DND-41 (cell line): ENCODE data around the gene IGFBP5.

ENCODE experiments used
- CTCF ChIP-seq: IDR thresholded peaks from 2 replicates; pipeline ENCODE4 v1.5.1; 2012; ENCODE audit warnings: borderline replicate concordance, low read length, moderate library complexity, mild to moderate bottlenecking; ENCODE audit not compliant: poor library complexity, severe bottlenecking; ENCODE audit errors: extremely low read depth
- EZH2 ChIP-seq: IDR thresholded peaks from 3 replicates; pipeline ENCODE4 v1.6.1; 2012; ENCODE audit warnings: borderline replicate concordance, low read depth, mild to moderate bottlenecking, moderate library complexity, low read length, inconsistent platforms; ENCODE audit not compliant: severe bottlenecking

- no peak for TF ChIP-seq CTCF
- no peak for TF ChIP-seq EZH2
Measured at GRCh38 chr2:216676630-216677029, 18.7 kb downstream of the IGFBP5 start.
